Ramos (cell line): ENCODE results near the gene EXD3.

Experiments
- in situ Hi-C: fragments of 300-500 bp; cut with MboI; formaldehyde crosslinking; loops from one replicate; pipeline ENCODE4 v1.14.3; 2022; ENCODE audit warnings: low sequenced_read_pairs; ENCODE audit not compliant: unreplicated experiment

Gene EXD3

GRCh38 chr9:137406085-137406760 is 16.7 kb downstream of the EXD3 start:
- in situ Hi-C loops = no loop called here

- in situ Hi-C loops = no loop called here
Observed at GRCh38 chr9:137405677-137406081, 17.3 kb downstream of the EXD3 start.

- in situ Hi-C loops = no loop called here
Observed at GRCh38 chr9:137404961-137405567, 17.9 kb downstream of the EXD3 start.

- in situ Hi-C loops = no loop called here
Observed at GRCh38 chr9:137403269-137403668, 19.7 kb downstream of the EXD3 start.

- in situ Hi-C loops = no loop called here
Observed at GRCh38 chr9:137402746-137403145, 20.2 kb downstream of the EXD3 start.

- in situ Hi-C loops = no loop called here
Observed at GRCh38 chr9:137398561-137399468, 24.1 kb downstream of the EXD3 start.

- in situ Hi-C loops = no loop called here
Observed at GRCh38 chr9:137397675-137398423, 25.1 kb downstream of the EXD3 start.

- in situ Hi-C loops = no loop called here
Observed at GRCh38 chr9:137396634-137397367, 26.2 kb downstream of the EXD3 start.

GRCh38 chr9:137396227-137396626 is 26.7 kb downstream of the EXD3 start:
- in situ Hi-C loops = no loop called here

- in situ Hi-C loops = no loop called here
Observed at GRCh38 chr9:137395666-137396010, 27.3 kb downstream of the EXD3 start.

- in situ Hi-C loops = no loop called here
Observed at GRCh38 chr9:137394866-137395665, 27.9 kb downstream of the EXD3 start.

- in situ Hi-C loops = no loop called here
Observed at GRCh38 chr9:137393176-137394150, 29.5 kb downstream of the EXD3 start.

GRCh38 chr9:137392232-137393007 is 30.5 kb downstream of the EXD3 start:
- in situ Hi-C loops = no loop called here

- in situ Hi-C loops = no loop called here
Observed at GRCh38 chr9:137391411-137391754, 31.6 kb downstream of the EXD3 start.

GRCh38 chr9:137390553-137391410 is 32.2 kb downstream of the EXD3 start:
- in situ Hi-C loops = no loop called here

- in situ Hi-C loops = no loop called here
Observed at GRCh38 chr9:137389428-137389746, 33.6 kb downstream of the EXD3 start.
